SIG-M5 treated with dmso at 0.1 percent for 504 hours (cell line): Measurements from ENCODE around the gene C5orf15.

Experiments
- DNase-seq: peaks from one replicate; lab custom pipeline; 2025; ENCODE audit not compliant: unreplicated experiment; lab: John Stamatoyannopoulos, UW

C5orf15 gene

GRCh38 chr5:133925269-133925668, 43.2 kb downstream of the C5orf15 start:
- DNase-seq: no peak

GRCh38 chr5:133924221-133924920, 44.1 kb downstream of the C5orf15 start:
- no peak for DNase-seq

DNA sequence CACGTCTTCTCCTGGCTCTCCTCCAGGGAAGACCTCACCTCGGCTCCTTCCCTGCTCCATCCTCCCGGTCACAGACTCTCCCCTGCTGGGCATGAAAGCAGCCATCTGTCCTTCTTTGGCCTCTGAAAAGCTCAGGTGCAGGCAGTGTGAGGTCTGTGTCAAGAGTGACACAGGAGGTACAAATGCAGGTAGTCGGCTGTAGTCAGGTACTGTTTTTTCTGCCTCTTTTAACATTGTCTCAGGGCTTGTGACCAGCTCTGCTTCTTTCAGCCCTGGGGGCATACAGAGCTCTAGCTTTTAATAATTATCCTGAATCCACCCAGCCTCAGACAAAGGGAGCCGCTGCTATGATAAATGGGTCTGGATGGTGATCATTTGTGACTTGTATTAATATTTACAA, 46.4 kb downstream of the C5orf15 start:
- no peak for DNase-seq

- DNase-seq: no peak
Measured at GRCh38 chr5:133921069-133921468, 47.4 kb downstream of the C5orf15 start.

DNA sequence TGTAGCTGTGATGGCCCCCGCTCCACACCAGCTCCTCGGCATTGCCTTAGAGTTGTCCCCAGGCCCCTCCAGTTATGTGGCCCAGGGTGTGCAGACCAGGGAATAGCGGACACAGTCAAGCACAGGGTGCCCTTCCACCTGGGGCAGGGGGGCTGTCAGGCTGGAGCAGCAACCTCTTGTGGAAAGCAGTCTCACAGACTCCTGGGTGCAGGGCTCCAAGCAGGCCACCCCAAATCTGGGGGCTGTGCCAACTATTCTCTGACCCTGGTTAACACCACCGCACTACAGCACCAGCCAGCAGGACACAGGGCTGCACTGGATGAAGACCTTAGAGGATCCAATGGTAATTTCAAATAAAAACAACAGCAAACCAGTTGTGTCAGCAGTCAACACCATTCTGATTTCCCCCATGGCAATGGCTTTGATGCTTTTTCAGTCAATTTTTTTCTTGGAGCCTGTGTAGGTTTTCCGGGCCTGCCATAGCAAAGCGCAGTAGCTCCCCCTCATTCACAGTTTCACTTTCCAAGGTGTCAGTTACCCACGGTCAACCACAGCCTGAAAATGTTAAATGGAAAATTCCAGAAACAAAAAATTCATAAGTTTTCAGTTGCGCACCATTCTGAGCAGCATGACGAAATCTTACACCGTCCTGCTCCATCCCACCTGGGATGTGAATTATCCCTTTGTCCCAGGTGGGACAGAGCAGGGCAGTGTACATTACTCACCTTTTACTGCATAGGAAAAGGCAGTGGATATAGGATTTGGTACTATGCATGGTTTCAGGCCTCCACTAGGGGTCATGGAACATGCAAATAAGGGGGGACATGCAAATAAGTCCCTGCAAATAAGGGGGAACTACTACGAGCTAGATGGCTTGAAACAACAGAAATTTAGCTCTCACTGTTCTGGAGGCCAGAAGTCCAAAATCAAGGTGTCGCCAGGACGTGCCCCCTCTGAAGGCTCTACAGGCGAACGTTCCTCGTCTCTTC, 49.0 kb downstream of the C5orf15 start:
- DNase-seq: no peak

GRCh38 chr5:133918731-133919130, 49.7 kb downstream of the C5orf15 start:
- DNase-seq: no peak

DNA sequence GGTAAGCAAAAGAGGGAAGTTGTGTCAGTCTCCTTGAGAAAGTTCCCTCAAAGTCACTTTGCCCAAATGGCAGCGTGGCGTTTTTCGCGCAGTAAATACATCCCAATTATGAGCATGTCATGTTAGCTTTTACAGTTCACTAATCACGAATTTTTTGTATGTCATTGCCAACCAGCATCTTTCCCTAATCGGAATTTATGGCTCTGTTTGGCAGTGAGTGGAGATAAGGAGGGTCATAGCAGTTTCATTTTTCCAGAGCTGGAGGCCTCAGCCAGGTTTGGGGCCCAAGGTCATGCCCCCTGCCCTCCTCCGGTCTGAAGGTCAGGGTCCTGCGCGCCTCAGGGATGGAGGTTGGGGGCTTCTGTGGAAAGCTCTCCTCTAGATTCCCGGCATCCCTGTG, 50.1 kb downstream of the C5orf15 start:
- DNase-seq: no peak

DNA sequence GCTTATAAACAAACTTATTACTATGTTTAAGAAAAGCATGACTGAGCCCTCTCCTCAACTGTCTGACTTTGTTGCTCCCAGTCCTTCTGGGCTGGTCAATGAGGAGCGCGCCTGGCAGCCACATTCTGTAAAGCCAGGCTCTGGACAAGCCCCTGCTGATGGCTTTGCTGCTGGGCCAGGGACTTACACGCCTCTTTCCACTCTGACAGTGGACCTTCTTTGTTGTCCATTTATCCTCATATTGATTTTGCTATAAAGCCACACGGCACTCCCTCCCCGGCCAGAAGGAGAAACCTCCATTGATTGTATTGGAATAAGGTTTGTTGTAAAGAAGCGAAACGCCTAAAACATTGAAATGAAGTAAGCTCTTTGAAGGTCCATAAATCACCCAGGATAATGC, 50.6 kb downstream of the C5orf15 start:
- no peak for DNase-seq

- no peak for DNase-seq
Measured at GRCh38 chr5:133916914-133917313, 51.5 kb downstream of the C5orf15 start.

DNA sequence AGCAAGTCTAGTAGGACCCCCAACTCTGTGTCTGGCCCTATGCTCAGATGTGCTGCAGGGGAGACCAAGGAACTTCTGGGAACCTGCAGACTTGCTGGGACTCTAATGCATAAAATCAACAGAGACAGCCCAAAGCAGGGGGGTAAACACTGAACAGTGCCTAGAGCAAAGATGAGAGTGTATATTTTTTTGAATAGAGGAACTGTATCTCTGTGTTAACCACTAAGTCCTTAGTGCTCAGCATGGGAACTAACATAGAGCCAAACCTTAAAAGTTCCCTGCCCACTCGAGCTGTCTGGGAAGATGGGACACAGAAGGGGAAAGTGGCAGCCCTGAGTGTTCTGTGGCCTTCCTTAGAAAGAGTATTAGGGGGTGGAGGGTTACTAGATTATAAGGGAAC, 51.9 kb downstream of the C5orf15 start:
- DNase-seq: no peak

DNA sequence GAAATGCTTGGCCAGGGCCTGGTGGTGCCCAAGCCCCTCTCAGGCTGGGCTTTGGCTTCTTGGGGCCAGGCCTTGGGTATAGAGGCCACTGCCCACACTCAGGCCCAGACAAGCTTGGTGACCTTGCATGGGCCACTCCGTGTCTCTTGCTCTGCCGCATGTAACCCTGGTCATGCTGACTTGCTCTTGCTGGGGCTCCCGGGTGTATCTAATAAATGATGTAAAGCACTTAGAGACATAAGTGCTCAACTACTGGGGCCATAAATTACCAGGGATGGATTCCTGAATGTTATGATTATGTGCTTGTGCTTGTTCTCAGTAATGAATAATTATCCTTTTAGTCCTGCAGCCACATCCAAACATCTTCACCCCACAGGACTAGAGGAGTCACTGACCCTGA, 54.0 kb downstream of the C5orf15 start:
- DNase-seq: no peak

DNA sequence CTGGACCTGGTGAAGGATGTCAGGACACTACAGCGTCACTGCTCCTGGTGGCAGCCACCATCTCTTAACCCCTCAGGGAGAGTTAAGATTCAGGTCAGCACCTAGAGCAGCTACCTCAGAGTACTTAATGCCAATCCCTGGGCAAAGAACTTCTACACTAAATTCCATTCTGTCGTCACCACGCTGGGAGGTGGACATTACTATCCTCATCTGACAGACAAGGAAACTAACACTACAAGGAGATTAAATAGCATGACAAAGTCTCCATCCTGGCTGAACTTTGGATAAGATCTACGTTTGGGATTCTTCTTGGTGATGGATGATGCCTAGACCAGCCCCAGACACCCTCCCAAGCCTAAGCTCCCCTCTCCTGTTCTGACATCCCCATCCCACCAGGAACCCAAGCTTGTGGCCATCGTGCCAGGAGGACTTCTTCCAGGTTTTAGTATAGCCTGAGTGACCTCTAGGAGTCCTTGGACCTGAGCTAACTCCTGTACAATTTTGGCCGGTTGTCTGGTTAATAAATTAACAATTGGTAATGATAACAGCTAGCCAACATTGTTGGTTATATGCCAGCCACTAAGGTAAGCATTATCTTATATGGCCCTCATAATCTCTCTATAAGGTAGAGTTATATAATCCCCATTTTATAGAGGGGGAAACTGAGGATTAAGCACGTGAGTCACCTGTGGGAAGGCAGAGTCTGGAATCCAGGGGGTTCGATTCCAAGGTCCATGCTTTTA, 54.8 kb downstream of the C5orf15 start:
- DNase-seq: no peak

DNA sequence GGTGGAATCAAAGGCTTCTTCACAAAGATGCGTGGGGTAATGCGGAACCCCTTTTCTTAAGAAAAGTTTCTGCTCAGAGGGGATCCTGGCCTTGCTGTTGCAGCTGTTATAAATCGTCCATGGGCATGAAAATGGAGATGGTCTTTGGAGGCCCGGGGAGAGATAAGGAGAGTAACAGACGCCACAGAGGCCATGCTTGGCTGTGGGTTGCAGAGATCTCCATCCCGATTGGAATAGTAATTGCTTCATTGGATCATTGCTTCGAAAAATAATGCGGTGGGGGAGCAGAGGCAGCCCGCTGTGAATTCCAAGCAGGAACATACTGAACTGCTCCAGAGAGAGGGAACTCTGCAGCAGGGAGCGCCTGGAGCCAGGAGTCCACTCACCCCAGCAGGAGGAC, 55.5 kb downstream of the C5orf15 start:
- DNase-seq: no peak

DNA sequence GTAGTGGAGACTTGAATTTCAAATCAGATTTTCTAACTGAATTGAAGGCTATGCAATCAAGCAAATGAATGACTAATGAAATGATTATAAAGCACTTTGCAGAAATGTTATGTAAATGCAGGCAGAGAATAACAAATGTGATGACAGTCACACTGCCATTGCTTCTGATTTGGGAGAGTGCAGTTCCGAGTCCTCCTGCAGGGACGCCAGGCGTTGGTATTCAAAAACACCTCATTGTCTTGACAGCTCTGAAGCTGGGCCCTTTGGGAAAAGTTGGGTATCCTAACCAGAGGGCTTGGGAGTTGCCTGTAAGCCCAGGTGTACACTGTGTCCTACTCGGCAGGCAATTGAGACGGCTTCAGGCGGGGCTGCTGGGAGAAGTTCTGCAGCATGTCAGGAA, 57.9 kb downstream of the C5orf15 start:
- no peak for DNase-seq

GRCh38 chr5:133909603-133910002, 58.8 kb downstream of the C5orf15 start:
- no peak for DNase-seq

DNA sequence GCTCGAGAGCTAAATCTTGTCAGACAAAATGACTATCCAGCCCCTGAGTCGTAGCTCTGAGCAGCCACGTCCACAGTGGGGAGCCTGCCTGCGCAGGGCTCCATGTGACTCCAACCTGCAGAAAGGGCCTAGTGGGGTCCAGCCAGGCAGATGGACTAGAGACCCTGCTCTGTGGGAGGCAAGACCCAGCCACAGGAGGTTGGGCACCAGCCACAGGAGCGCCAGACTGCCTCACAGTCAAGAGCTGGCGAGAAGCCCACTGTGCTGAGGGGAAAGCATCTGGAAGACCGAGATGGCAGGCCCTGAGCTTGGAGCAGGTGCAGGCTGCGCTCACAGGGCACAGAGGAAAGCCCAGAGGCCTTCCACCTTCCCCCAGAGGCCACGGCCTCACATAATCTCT, 61.4 kb downstream of the C5orf15 start:
- no peak for DNase-seq

- DNase-seq: no peak
Measured at GRCh38 chr5:133906303-133906702, 62.1 kb downstream of the C5orf15 start.
